NB4 (cell line): Measurements from ENCODE around the gene CPT1B.

ENCODE experiments used
- DNase-seq: peaks from one replicate; pipeline ENCODE4 v3.0.0; 2010; ENCODE audit warnings: low read depth
- H3K4me3 ChIP-seq: one replicate; pipeline ENCODE4 v1.5.1; 2011; ENCODE audit warnings: mild to moderate bottlenecking, low read depth, low read length, moderate library complexity
- CTCF ChIP-seq: IDR thresholded peaks from one replicate; pipeline ENCODE4 v1.5.1; 2012; ENCODE audit warnings: low read depth, low read length
- MAX ChIP-seq: IDR thresholded peaks from 2 replicates; pipeline ENCODE4 v1.6.1; 2011; ENCODE audit warnings: low read depth, low read length
- MYC ChIP-seq: IDR thresholded peaks from 2 replicates; pipeline ENCODE4 v1.6.1; 2011; ENCODE audit warnings: low read depth, low read length
- POLR2A ChIP-seq: IDR thresholded peaks from 2 replicates; pipeline ENCODE4 v1.6.1; 2011; ENCODE audit warnings: mild to moderate bottlenecking; ENCODE audit not compliant: insufficient read length; ENCODE audit errors: extremely low read depth

CPT1B gene

GRCh38 chr22:50624347-50625130 lies 46.3 kb upstream of the CPT1B start:
- TF ChIP-seq MAX (no peak), CTCF (no peak), MYC (no peak), POLR2A (no peak)

DNA sequence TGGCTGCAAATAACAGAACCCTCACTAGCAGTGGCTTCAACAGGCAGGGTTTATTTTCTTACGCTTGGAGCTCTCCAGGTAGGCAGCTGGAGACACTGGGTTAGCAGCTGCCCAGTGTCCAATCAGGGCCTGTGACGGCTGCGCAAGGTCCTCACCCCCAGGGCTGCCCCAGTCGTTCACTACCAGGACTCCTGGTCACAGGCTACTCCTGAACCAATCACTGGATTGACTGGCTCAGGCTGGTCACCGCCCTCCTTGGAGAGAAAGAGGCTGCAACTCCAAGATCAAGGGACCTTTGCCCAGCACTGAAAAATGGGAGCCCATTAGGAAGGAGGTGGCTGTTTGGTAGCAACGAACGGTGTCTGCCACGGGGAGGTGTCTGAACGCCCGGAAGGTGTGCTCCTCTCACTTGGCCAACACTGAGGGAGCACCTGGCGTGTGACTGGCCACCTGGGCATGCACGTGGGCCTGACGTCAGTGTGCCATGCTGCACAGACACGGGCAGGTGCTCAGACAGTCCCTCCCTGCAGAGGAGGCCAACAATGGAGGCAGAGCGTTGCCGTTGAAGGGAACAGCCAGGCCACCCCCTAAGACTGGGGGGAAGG lies 44.6 kb upstream of the CPT1B start:
- H3K4me3 ChIP-seq: no peak overlapping the region
- TF ChIP-seq CTCF (no peak), POLR2A (no peak), MYC (no peak), MAX (no peak)
- DNase-seq: no peak

More at GRCh38 chr22:50624347-50625130, 46.3 kb upstream of the CPT1B start:
- H3K4me3 ChIP-seq: no peak overlapping the region
- no peak for DNase-seq

GRCh38 chr22:50621948-50622722 lies 43.9 kb upstream of the CPT1B start:
- no peak for TF ChIP-seq MYC
- no peak for TF ChIP-seq MAX
- TF ChIP-seq CTCF: peak; percentile 47
- TF ChIP-seq POLR2A: no peak
- peak; percentile 36 for DNase-seq
- H3K4me3 ChIP-seq: peak overlapping the region; percentile 34

DNA sequence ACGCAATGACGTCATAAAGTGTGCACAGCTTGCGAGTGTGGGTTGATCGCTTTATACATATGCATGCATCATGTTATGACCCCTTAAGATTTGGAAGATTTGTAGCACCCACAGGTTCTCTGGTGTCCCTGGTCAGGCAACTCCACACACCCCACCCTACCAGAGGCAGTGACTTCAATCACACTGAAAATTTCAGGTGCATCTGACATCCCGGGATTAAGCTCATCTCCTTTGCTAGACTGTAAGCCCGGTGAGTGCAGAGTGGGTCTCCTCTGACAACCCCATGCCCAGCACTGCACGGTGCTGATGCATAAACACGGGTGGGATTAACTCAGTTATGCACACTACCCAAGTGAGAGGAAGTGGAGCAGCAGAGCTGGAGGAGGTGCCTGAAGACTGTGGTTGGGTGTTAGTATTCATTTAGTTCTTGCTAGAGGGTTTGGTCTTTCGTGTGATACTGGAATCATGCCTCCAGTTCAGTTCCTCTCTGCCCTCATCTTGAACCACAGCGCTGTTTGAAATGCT lies 43.2 kb upstream of the CPT1B start:
- peak overlapping the region; percentile 34 for H3K4me3 ChIP-seq
- peak; percentile 73 for DNase-seq

More for the DNA sequence above, 43.2 kb upstream of the CPT1B start:
- TF ChIP-seq CTCF (no peak), MAX (no peak), MYC (no peak), POLR2A (no peak)
